HCT116 (cell line): Measurements from ENCODE around the gene AP4S1. TPM values are rescaled to one million over a fixed set of nuclear protein-coding genes. Genes with fewer than 3 reads are reported as not detected.

Experiments
- ATAC-seq: fragments of 200-7000 bp; cut with Tn5 transposase; 2 replicates; pipeline ENCODE4 v1.9.1; 2020; ENCODE audit warnings: mild to moderate bottlenecking, moderate library complexity
- BruUV-seq: library from RNA; stranded (reverse); fragments of 400-500 nt; replicated peaks from 2 replicates; lab custom pipeline; 2021; lab: Mats Ljungman, UMichigan
- CTCF ChIA-PET: fragments of 300-600 bp; sonication (Branson Sonifier 250); formaldehyde crosslinking; loops from one replicate; lab custom pipeline; 2021; ENCODE audit warnings: antibody characterized with exemption; lab: Charles Lee
- POLR2A ChIA-PET: fragments of 300-600, 350-600 bp; sonication (Branson Sonifier 250); formaldehyde crosslinking; loops from one replicate; lab custom pipeline; 2021; ENCODE audit warnings: antibody characterized with exemption; lab: Charles Lee
- RAD21 ChIA-PET, 2 experiments: fragments of 300-600 bp; sonication (Branson Sonifier 250); formaldehyde crosslinking; loops; one replicate each; lab custom pipeline; 2023; ENCODE audit warnings: low total read pairs in 2 of 2; ENCODE audit not compliant: uncharacterized antibody in 2 of 2, unreplicated experiment in 2 of 2, low non-redundant PET in 1 of 2; lab: Charles Lee
- DNase-seq: peaks from one replicate; pipeline ENCODE4 v3.0.0-alpha.2; 2010; ENCODE audit warnings: low read depth, low spot score
- H2AFZ ChIP-seq: fragments of 200-600 bp; shearing (Covaris generic), sonication (generic); 2 replicates; pipeline ENCODE4 v1.6.1; 2017; ENCODE audit warnings: low read depth, mixed run types, mixed read lengths, antibody characterized with exemption, low read length; ENCODE audit not compliant: poor library complexity, severe bottlenecking
- H3K27ac ChIP-seq: 2 replicates; pipeline ENCODE4 v1.5.1; 2012; ENCODE audit warnings: low read depth, low read length
- H3K27me3 ChIP-seq: fragments of 200-600 bp; sonication (generic); 2 replicates; pipeline ENCODE4 v1.6.1; 2016; ENCODE audit warnings: mixed run types, low read length, mixed read lengths; ENCODE audit not compliant: insufficient read depth
- H3K36me3 ChIP-seq, 2 experiments: fragments of 200-500 bp in 1 of 2; fragments of 200-600 bp in 1 of 2; sonication (Bioruptor generic) in 1 of 2; sonication (generic) in 1 of 2; 2 replicates each; pipeline versions ENCODE4 v1.5.1 to v1.6.1; 2014 to 2016; ENCODE audit warnings: low read length in 2 of 2, inconsistent platforms in 1 of 2, mixed read lengths in 1 of 2, mixed run types in 1 of 2; ENCODE audit not compliant: insufficient read depth in 2 of 2, control insufficient read depth in 1 of 2
- H3K4me1 ChIP-seq, 2 experiments: fragments of 200-600 bp in 1 of 2; sonication (generic) in 1 of 2; 2 replicates each; pipeline versions ENCODE4 v1.5.1 to v1.6.1; 2012 to 2017; ENCODE audit warnings: low read length in 2 of 2, inconsistent platforms in 1 of 2, mild to moderate bottlenecking in 1 of 2, mixed read lengths in 1 of 2, mixed run types in 1 of 2, moderate library complexity in 1 of 2; ENCODE audit not compliant: insufficient read depth in 2 of 2, control insufficient read depth in 1 of 2
- H3K4me2 ChIP-seq: fragments of 200-600 bp; sonication (generic); 2 replicates; pipeline ENCODE4 v1.6.1; 2017; ENCODE audit warnings: mixed run types, low read length, mixed read lengths
- H3K4me3 ChIP-seq, 2 experiments: fragments of 200-600 bp in 1 of 2; sonication (generic) in 1 of 2; replicated peaks in 1 of 2; 2 replicates each; pipeline ENCODE4 v1.5.1; 2011 to 2016; ENCODE audit warnings: low read length in 2 of 2, control low read depth in 1 of 2, low read depth in 1 of 2, mild to moderate bottlenecking in 1 of 2, mixed read lengths in 1 of 2, mixed run types in 1 of 2
- H3K79me2 ChIP-seq: fragments of 200-600 bp; sonication (generic); 2 replicates; pipeline ENCODE4 v1.6.1; 2017; ENCODE audit warnings: mild to moderate bottlenecking, mixed run types, low read length, moderate library complexity, mixed read lengths; ENCODE audit not compliant: insufficient read depth
- H3K9ac ChIP-seq: fragments of 200-600 bp; sonication (generic); 2 replicates; pipeline ENCODE4 v1.6.1; 2016; ENCODE audit warnings: low read length, mixed read lengths
- H3K9me2 ChIP-seq: fragments of 200-600 bp; sonication (generic), shearing (Covaris generic); 2 replicates; pipeline ENCODE4 v1.6.1; 2017; ENCODE audit warnings: mixed run types, mild to moderate bottlenecking, moderate library complexity; ENCODE audit not compliant: insufficient read depth
- H3K9me3 ChIP-seq, 2 experiments: fragments of 200-500 bp in 1 of 2; fragments of 200-600 bp in 1 of 2; sonication (Bioruptor generic) in 1 of 2; sonication (generic) in 1 of 2; 2 replicates each; pipeline ENCODE4 v1.6.1; 2014 to 2017; ENCODE audit warnings: low read length in 2 of 2, mixed read lengths in 2 of 2, inconsistent platforms in 1 of 2, low read depth in 1 of 2, mild to moderate bottlenecking in 1 of 2, mixed run types in 1 of 2, moderate library complexity in 1 of 2; ENCODE audit not compliant: control insufficient read depth in 1 of 2, insufficient read depth in 1 of 2
- H4K20me1 ChIP-seq: fragments of 200-600 bp; sonication (generic), shearing (Covaris generic); 2 replicates; pipeline ENCODE4 v1.6.1; 2017; ENCODE audit warnings: mixed run types, mild to moderate bottlenecking, moderate library complexity; ENCODE audit not compliant: insufficient read depth
- CBX3 ChIP-seq: IDR thresholded peaks from 2 replicates; pipeline ENCODE4 v1.6.1; 2012; ENCODE audit warnings: low read depth
- CEBPB ChIP-seq: IDR thresholded peaks from 2 replicates; pipeline ENCODE4 v1.6.1; 2012; ENCODE audit warnings: low read depth
- CTCF ChIP-seq, 3 experiments: fragments of 200-600 bp in 1 of 3; sonication (generic) in 1 of 3; IDR thresholded peaks in 2 of 3; conservative IDR thresholded peaks in 1 of 3; 2 replicates each; pipeline ENCODE4 v1.5.1; 2012 to 2017; ENCODE audit warnings: low read depth in 2 of 3, low read length in 2 of 3, antibody characterized with exemption in 1 of 3, borderline replicate concordance in 1 of 3, control low read depth in 1 of 3, mild to moderate bottlenecking in 1 of 3, mixed read lengths in 1 of 3, mixed run types in 1 of 3, moderate library complexity in 1 of 3; ENCODE audit not compliant: insufficient read depth in 1 of 3
- EGR1 ChIP-seq: IDR thresholded peaks from 2 replicates; pipeline ENCODE4 v1.6.1; 2012; ENCODE audit warnings: low read depth
- ELF1 ChIP-seq: IDR thresholded peaks from 2 replicates; pipeline ENCODE4 v1.6.1; 2012; ENCODE audit warnings: low read depth, borderline replicate concordance
- FOSL1 ChIP-seq: IDR thresholded peaks from 2 replicates; pipeline ENCODE4 v1.6.1; 2012; ENCODE audit warnings: low read depth
- JUND ChIP-seq: IDR thresholded peaks from 2 replicates; pipeline ENCODE4 v1.6.1; 2012
- MAX ChIP-seq: IDR thresholded peaks from 2 replicates; pipeline ENCODE4 v1.6.1; 2012
- POLR2A ChIP-seq: IDR thresholded peaks from 2 replicates; pipeline ENCODE4 v1.7.0; 2011; ENCODE audit warnings: borderline replicate concordance; ENCODE audit not compliant: insufficient read depth, insufficient read length; ENCODE audit errors: extremely low read depth
- POLR2AphosphoS5 ChIP-seq: IDR thresholded peaks from 2 replicates; pipeline ENCODE4 v1.6.1; 2011; ENCODE audit warnings: mild to moderate bottlenecking, low read depth, low read length, moderate library complexity
- SIN3A ChIP-seq: IDR thresholded peaks from 2 replicates; pipeline ENCODE4 v1.6.1; 2012; ENCODE audit warnings: low read depth
- SP1 ChIP-seq: IDR thresholded peaks from 2 replicates; pipeline ENCODE4 v1.6.1; 2012; ENCODE audit warnings: low read depth
- SRF ChIP-seq: IDR thresholded peaks from 2 replicates; pipeline ENCODE4 v1.6.1; 2012; ENCODE audit warnings: low read depth
- YY1 ChIP-seq: IDR thresholded peaks from 2 replicates; pipeline ENCODE4 v1.6.1; 2011; ENCODE audit warnings: low read length, low read depth, moderate library complexity, mild to moderate bottlenecking; ENCODE audit not compliant: insufficient replicate concordance; ENCODE audit errors: extremely low read depth
- ZBTB33 ChIP-seq: IDR thresholded peaks from 2 replicates; pipeline ENCODE4 v1.6.1; 2011; ENCODE audit warnings: mild to moderate bottlenecking, low read length, moderate library complexity; ENCODE audit not compliant: insufficient replicate concordance; ENCODE audit errors: extremely low read depth
- intact Hi-C: fragments of 100-400 bp; cut with micrococcal nuclease; formaldehyde crosslinking; loops from 2 replicates; pipeline ENCODE4 v1.10.0; 2022
- total RNA-seq: library from RNA; stranded (reverse); gene quantifications from one replicate; pipeline ENCODE4 v1.2.1, GENCODE V29; 2021; ENCODE audit not compliant: unreplicated experiment

The AP4S1 gene
- total RNA-seq, 1 experiment from 2014 or later, result 5.0 TPM

DNA sequence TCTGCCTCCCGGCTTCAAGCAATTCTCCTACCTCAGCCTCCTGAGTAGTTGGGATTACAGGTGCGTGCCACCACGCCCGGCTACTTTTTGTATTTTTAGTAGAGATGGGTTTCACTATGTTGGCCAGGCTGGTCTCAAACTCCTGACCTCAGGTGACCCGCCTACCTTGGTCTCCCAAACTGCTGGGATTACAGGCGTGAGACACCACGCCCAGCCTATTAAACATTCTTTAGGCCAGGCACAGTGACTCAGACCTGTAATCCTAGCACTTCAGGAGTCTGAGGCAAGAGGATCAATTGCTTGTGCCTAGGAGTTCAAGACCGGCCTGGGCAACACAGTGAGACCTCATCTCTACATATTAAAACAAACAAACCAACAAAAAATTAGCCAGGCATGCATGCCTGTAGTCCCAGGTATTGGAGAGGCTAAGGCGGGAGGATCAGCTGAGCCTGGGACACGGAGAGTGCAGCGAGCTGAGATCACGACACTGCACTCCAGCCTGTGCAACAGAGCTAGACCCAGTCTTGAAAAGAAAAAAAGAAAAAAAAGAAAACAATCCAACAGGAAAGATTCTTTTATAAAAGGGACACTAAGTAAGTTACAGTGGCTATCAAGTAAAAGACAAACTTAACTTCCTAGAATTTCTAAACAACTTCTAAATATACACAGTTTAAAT is 111.9 kb downstream of the AP4S1 start:
- Histone ChIP-seq H3K9ac (peak overlapping the region; percentile 21; the same call in 1 of the 2 replicates), H3K9me3 (no peaks in the 10 kb centered on the region), H3K27ac (peak overlapping the region; percentile 31), H4K20me1 (no peaks in the 10 kb centered on the region), H3K4me1 (peaks cover 9 to 22% of the 10 kb centered on the region in 2 experiments), H3K4me3 (0 out of 4 replicates have a peak overlapping the region, but pooled peaks of 1 of the 2 experiments have one; percentile 9), H3K36me3 (peaks cover 29 to 37% of the 10 kb centered on the region in 2 experiments), H3K79me2 (peaks cover 14% of the 10 kb centered on the region), H3K9me2 (no peaks in the 10 kb centered on the region), H3K4me2 (peak overlapping the region; percentile 63), H3K27me3 (no peaks in the 10 kb centered on the region), H2AFZ (no peak overlapping the region)
- intact Hi-C loops, result loop anchor here (10.0 kb wide), 1 partner anchor 217 kb away; no protein-coding TSS in a partner anchor
- ChIA-PET CTCF (no interaction called here), RAD21 (interaction anchor here in 1 of 2 experiments (0.6 kb wide), 1 partner anchor 19 kb away, joined by 3 read pairs; no protein-coding TSS in a partner anchor), POLR2A (no interaction called here)
- DNase-seq (peak; percentile 68), ATAC-seq (peak; percentile 98)
- no TSS peak for BruUV-seq
- TF ChIP-seq CEBPB (peak; percentile 37; the same call in 1 of the 2 replicates), MAX (no peak), JUND (peak; percentile 46; the same call in 1 of the 2 replicates), POLR2AphosphoS5 (no peak), SP1 (no peak), CBX3 (peak; percentile 41; the same call in 1 of the 2 replicates)

GRCh38 chr14:31138301-31138700 is 112.9 kb downstream of the AP4S1 start:
- intact Hi-C loops, result loop anchor here (10.0 kb wide), 1 partner anchor 216 kb away; no protein-coding TSS in a partner anchor
- DNase-seq (no peak), ATAC-seq (no peak)
- Histone ChIP-seq H3K9ac (no peak overlapping the region), H3K36me3 (peaks cover 26 to 36% of the 10 kb centered on the region in 2 experiments), H2AFZ (no peak overlapping the region), H3K79me2 (peaks cover 9% of the 10 kb centered on the region; the same call in 1 of the 2 replicates), H3K27me3 (no peaks in the 10 kb centered on the region), H3K9me3 (no peaks in the 10 kb centered on the region), H4K20me1 (no peaks in the 10 kb centered on the region), H3K27ac (no peak overlapping the region), H3K4me1 (peaks cover 9 to 22% of the 10 kb centered on the region in 2 experiments), H3K9me2 (no peaks in the 10 kb centered on the region), H3K4me2 (peak overlapping the region; percentile 63; the same call in 1 of the 2 replicates), H3K4me3 (no peak overlapping the region)
- POLR2A ChIA-PET, result no interaction called here
- TF ChIP-seq SIN3A (no peak), ELF1 (no peak), ZBTB33 (no peak), SRF (no peak), CBX3 (no peak), CTCF (IDR thresholded peaks at IDR 0.05 in 2 of 3, conservative IDR thresholded peaks at IDR 0.05 in 1 of 3; ENCODE audit: borderline replicate concordance in 1 of 3, insufficient read depth in 1 of 3, low read depth in 2 of 3, low read length in 2 of 3) (no peak), POLR2A (no peak), FOSL1 (no peak), SP1 (no peak), YY1 (no peak), EGR1 (no peak)
- no TSS peak for BruUV-seq
- CTCF ChIA-PET, result no interaction called here
- RAD21 ChIA-PET, result interaction anchor here in 1 of 2 experiments (0.6 kb wide), 1 partner anchor 18 kb away, joined by 3 read pairs; no protein-coding TSS in a partner anchor
